ENCODE results near the gene PHPT1. TPM values are rescaled to one million over a fixed set of nuclear protein-coding genes. Genes with fewer than 3 reads are reported as not detected.
"Not testable (repeated sequence)": the region's sequence is repeated elsewhere in the genome, so short reads cannot be mapped to it uniquely, and the experiment has no call there.

Gene PHPT1
- polyA plus RNA-seq: 100 to 1,000 TPM in 1 of 2 donors, 10 to 100 TPM in 1; 83.1 to 101 TPM

GRCh38 chr9:136849038-136849959, at the start of gene PHPT1:
TSS of gene PHPT1 (plus strand) at chr9:136849409. CDS start at chr9:136849431, 22 bp downstream.
- peaks cover 4 to 35% of the 10 kb centered on the region in 2 donors for H3K4me1 ChIP-seq (ENCODE audit: control insufficient read depth in 2 of 2, insufficient read depth in 2 of 2, low read length in 1 of 2)
- H3K36me3 ChIP-seq (ENCODE audit: control insufficient read depth in 2 of 2, insufficient read depth in 2 of 2, low read length in 1 of 2): peaks cover 0 to 4% of the 10 kb centered on the region in 2 donors

DNA sequence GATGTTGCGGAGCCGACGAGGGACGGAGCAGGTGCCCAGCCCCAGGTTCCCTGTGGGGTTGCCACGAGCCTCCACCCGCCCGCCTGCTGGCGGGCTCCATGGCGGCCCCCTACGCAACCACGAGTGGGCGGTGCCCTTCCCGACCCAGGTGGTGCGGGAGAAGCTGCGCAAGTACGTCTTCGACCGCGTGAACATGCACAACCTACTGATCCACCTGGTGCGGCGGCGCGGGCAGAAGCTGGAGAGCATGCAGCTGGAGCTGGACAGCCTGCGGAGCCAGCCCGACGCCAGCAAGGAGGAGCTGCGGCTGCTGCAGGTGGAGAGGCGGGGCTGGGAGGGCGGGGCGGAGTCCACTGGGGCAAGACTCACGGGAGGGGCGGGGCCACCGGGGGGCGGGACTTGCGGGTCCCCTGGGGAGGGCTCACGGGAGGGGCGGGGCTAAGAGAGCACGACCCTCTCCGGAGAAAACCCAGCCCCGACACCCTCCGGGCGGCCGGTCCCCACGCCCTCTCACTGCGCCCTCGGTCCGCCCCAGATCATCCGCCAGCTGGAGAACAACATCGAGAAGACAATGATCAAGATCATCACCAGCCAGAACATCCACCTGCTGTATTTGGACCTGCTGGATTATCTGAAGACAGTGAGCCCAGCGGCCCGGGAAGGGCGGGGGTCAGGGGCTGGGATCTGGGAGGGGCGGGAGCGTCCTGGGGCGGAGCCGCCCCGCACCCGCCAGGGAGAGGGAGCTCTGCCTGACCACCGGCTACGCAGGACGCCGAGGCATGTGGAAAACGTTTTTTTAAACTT, 49.2 kb upstream of the PHPT1 start:
- H3K27me3 ChIP-seq (ENCODE audit: control insufficient read depth in 1 of 2, insufficient read depth in 2 of 2, low read length in 2 of 2): no peaks in the 10 kb centered on the region
- H3K4me1 ChIP-seq (ENCODE audit: control insufficient read depth in 2 of 2, insufficient read depth in 2 of 2, low read length in 1 of 2): peaks cover 13 to 28% of the 10 kb centered on the region in 2 donors
- peak overlapping the region; percentile 16 to 58 for H3K27ac ChIP-seq (ENCODE audit: low read depth in 2 of 2, low read length in 1 of 2)

More at GRCh38 chr9:136849038-136849959, at the start of gene PHPT1:
- Histone ChIP-seq H3K27me3 (ENCODE audit: control insufficient read depth in 1 of 2, insufficient read depth in 2 of 2, low read length in 2 of 2) (no peaks in the 10 kb centered on the region), H3K27ac (ENCODE audit: low read depth in 2 of 2, low read length in 1 of 2) (peak within 1 kb of the TSS; percentile 96 to 97), H3K9me3 (ENCODE audit: control insufficient read depth in 2 of 2, insufficient read depth in 1 of 2, low read depth in 1 of 2, low read length in 1 of 2) (peaks cover 0 to 7% of the 10 kb centered on the region in 2 donors), H3K4me3 (ENCODE audit: low read depth in 1 of 2, low read length in 2 of 2) (peak within 1 kb of the TSS; percentile 60 to 73)
- WGBS, 2 donors: 1% methylated on average over 39 to 77 of the region's 77 CpGs

GRCh38 chr9:136802321-136802720, 46.9 kb upstream of the PHPT1 start:
- no peaks in the 10 kb centered on the region for H3K9me3 ChIP-seq (ENCODE audit: control insufficient read depth in 2 of 2, insufficient read depth in 1 of 2, low read depth in 1 of 2, low read length in 1 of 2)
- H3K36me3 ChIP-seq (ENCODE audit: control insufficient read depth in 2 of 2, insufficient read depth in 2 of 2, low read length in 1 of 2): no peaks in the 10 kb centered on the region
- H3K4me3 ChIP-seq (ENCODE audit: low read depth in 1 of 2, low read length in 2 of 2): no peak overlapping the region
- H3K27me3 ChIP-seq (ENCODE audit: control insufficient read depth in 1 of 2, insufficient read depth in 2 of 2, low read length in 2 of 2): no peaks in the 10 kb centered on the region
- peaks cover 17 to 40% of the 10 kb centered on the region in 2 donors for H3K4me1 ChIP-seq (ENCODE audit: control insufficient read depth in 2 of 2, insufficient read depth in 2 of 2, low read length in 1 of 2)
- 79 to 82% methylated on average over 6 of the region's 6 CpGs for WGBS, 2 donors
- no peak overlapping the region for H3K27ac ChIP-seq (ENCODE audit: low read depth in 2 of 2, low read length in 1 of 2)

More for the DNA sequence above, 49.2 kb upstream of the PHPT1 start:
- 1% methylated on average over 57 to 63 of the region's 63 CpGs for WGBS, 2 donors
- Histone ChIP-seq H3K9me3 (ENCODE audit: control insufficient read depth in 2 of 2, insufficient read depth in 1 of 2, low read depth in 1 of 2, low read length in 1 of 2) (no peaks in the 10 kb centered on the region), H3K4me3 (ENCODE audit: low read depth in 1 of 2, low read length in 2 of 2) (peak overlapping the region; percentile 13 to 18), H3K36me3 (ENCODE audit: control insufficient read depth in 2 of 2, insufficient read depth in 2 of 2, low read length in 1 of 2) (no peaks in the 10 kb centered on the region)

- H3K27me3 ChIP-seq (ENCODE audit: control insufficient read depth in 1 of 2, insufficient read depth in 2 of 2, low read length in 2 of 2); H3K27ac ChIP-seq (ENCODE audit: low read depth in 2 of 2, low read length in 1 of 2); H3K9me3 ChIP-seq (ENCODE audit: control insufficient read depth in 2 of 2, insufficient read depth in 1 of 2, low read depth in 1 of 2, low read length in 1 of 2); H3K4me3 ChIP-seq (ENCODE audit: low read depth in 1 of 2, low read length in 2 of 2); H3K36me3 ChIP-seq (ENCODE audit: control insufficient read depth in 2 of 2, insufficient read depth in 2 of 2, low read length in 1 of 2): not testable (repeated sequence)
- 95 to 96% methylated on average over 6 to 8 of the region's 9 CpGs for WGBS, 2 donors
- peaks cover 17 to 40% of the 10 kb centered on the region in 2 donors for H3K4me1 ChIP-seq (ENCODE audit: control insufficient read depth in 2 of 2, insufficient read depth in 2 of 2, low read length in 1 of 2)
Observed at GRCh38 chr9:136803009-136803550, 46.1 kb upstream of the PHPT1 start.

GRCh38 chr9:136803551-136804508, 45.4 kb upstream of the PHPT1 start:
- H3K4me3 ChIP-seq (ENCODE audit: low read depth in 1 of 2, low read length in 2 of 2): no peak overlapping the region
- H3K36me3 ChIP-seq (ENCODE audit: control insufficient read depth in 2 of 2, insufficient read depth in 2 of 2, low read length in 1 of 2): no peaks in the 10 kb centered on the region
- peaks cover 16 to 38% of the 10 kb centered on the region in 2 donors for H3K4me1 ChIP-seq (ENCODE audit: control insufficient read depth in 2 of 2, insufficient read depth in 2 of 2, low read length in 1 of 2)
- no peaks in the 10 kb centered on the region for H3K9me3 ChIP-seq (ENCODE audit: control insufficient read depth in 2 of 2, insufficient read depth in 1 of 2, low read depth in 1 of 2, low read length in 1 of 2)
- 94 to 95% methylated on average over 22 of the region's 22 CpGs for WGBS, 2 donors
- H3K27me3 ChIP-seq (ENCODE audit: control insufficient read depth in 1 of 2, insufficient read depth in 2 of 2, low read length in 2 of 2): no peaks in the 10 kb centered on the region
- no peak overlapping the region for H3K27ac ChIP-seq (ENCODE audit: low read depth in 2 of 2, low read length in 1 of 2)

DNA sequence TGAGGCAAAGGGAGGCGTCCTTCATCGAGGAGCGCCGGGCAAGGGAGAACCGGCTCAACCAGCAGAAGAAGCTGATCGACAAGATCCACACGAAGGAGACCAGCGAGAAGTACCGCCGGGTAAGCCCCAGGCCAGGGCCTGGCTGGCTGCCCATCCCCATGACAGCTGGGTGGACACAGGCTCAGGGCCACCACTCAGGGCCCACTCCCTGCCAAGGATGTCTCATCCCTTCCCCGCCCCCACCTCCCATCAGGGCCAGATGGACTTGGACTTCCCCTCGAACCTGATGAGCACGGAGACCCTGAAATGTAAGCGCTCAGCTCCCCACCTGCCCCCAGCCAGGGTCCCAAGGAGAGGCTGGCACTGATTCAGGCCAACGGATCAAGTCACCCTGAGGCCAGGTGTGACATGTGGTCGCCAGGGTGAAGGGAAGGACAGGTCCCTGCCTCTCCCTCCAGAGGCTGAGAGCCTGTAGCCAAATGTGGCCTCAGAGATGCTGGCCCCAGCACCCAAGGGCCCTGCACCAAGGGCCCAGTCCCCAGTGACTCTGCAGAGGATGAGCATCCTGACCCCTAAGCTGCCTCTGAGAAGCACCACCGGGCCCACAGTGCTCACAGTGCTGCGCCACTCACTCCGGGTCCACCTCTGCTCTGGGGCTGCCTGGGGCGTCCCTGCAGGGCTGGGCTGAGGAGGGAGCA, 44.6 kb upstream of the PHPT1 start:
- Histone ChIP-seq H3K4me3 (ENCODE audit: low read depth in 1 of 2, low read length in 2 of 2) (no peak overlapping the region), H3K27me3 (ENCODE audit: control insufficient read depth in 1 of 2, insufficient read depth in 2 of 2, low read length in 2 of 2) (no peaks in the 10 kb centered on the region), H3K27ac (ENCODE audit: low read depth in 2 of 2, low read length in 1 of 2) (no peak overlapping the region), H3K4me1 (ENCODE audit: control insufficient read depth in 2 of 2, insufficient read depth in 2 of 2, low read length in 1 of 2) (peaks cover 11 to 35% of the 10 kb centered on the region in 2 donors), H3K36me3 (ENCODE audit: control insufficient read depth in 2 of 2, insufficient read depth in 2 of 2, low read length in 1 of 2) (no peaks in the 10 kb centered on the region), H3K9me3 (ENCODE audit: control insufficient read depth in 2 of 2, insufficient read depth in 1 of 2, low read depth in 1 of 2, low read length in 1 of 2) (no peaks in the 10 kb centered on the region)
- WGBS, 2 donors: 87 to 90% methylated on average over 20 of the region's 20 CpGs

DNA sequence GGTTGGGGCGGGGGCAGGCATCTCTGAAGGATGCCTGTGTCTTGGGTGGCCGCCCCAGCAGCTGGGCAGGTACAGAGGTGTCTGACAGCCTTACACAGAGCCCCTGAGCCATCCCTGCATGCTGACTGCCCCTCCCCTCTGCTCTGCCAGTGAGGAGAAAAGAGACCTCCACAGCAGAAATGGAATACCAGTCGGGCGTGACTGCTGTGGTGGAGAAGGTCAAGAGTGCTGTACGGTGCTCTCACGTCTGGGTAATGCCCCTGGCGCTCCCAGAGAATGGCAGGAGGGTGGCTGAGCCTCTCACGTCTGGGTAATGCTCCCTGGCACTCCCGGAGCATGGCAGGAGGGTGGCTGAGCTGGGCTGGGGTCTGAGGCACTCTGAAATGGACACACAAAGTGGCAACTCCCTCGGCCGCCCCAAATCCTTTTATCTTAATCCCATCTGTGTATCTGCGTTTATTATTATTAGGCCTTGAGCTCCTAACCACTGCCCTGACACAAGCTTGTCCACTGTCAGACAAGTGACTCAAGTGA, 43.9 kb upstream of the PHPT1 start:
- Histone ChIP-seq H3K4me1 (ENCODE audit: control insufficient read depth in 2 of 2, insufficient read depth in 2 of 2, low read length in 1 of 2) (peaks cover 12 to 34% of the 10 kb centered on the region in 2 donors), H3K36me3 (ENCODE audit: control insufficient read depth in 2 of 2, insufficient read depth in 2 of 2, low read length in 1 of 2) (no peaks in the 10 kb centered on the region)
- 90 to 92% methylated on average over 12 of the region's 12 CpGs for WGBS, 2 donors

DNA sequence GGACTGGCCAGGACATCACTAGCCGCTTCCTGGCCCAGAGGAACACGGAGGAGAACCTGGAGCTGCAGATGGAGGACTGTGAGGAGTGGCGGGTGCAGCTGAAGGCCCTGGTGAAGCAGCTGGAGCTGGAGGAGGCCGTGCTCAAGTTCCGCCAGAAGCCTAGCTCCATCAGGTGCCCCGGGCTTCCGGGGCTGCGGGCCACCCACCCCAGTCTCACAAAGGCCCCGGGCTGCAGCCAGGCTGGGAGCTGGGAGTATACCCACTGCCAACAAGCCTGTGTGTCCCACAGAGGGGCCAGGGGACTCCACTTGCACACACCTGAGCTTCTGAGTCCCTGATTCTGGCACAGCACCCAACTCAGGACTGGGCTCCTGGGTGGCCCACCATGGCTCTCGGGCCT, 43.1 kb upstream of the PHPT1 start:
- WGBS, 2 donors: 97 to 98% methylated on average over 10 of the region's 10 CpGs
- H3K4me3 ChIP-seq (ENCODE audit: low read depth in 1 of 2, low read length in 2 of 2): no peak overlapping the region
- H3K4me1 ChIP-seq (ENCODE audit: control insufficient read depth in 2 of 2, insufficient read depth in 2 of 2, low read length in 1 of 2): peaks cover 9 to 30% of the 10 kb centered on the region in 2 donors
- H3K27ac ChIP-seq (ENCODE audit: low read depth in 2 of 2, low read length in 1 of 2): no peak overlapping the region
- H3K27me3 ChIP-seq (ENCODE audit: control insufficient read depth in 1 of 2, insufficient read depth in 2 of 2, low read length in 2 of 2): no peaks in the 10 kb centered on the region
- H3K9me3 ChIP-seq (ENCODE audit: control insufficient read depth in 2 of 2, insufficient read depth in 1 of 2, low read depth in 1 of 2, low read length in 1 of 2): no peaks in the 10 kb centered on the region
- H3K36me3 ChIP-seq (ENCODE audit: control insufficient read depth in 2 of 2, insufficient read depth in 2 of 2, low read length in 1 of 2): no peaks in the 10 kb centered on the region

More for the DNA sequence above, 43.9 kb upstream of the PHPT1 start:
- H3K4me3 ChIP-seq (ENCODE audit: low read depth in 1 of 2, low read length in 2 of 2): no peak overlapping the region
- H3K27ac ChIP-seq (ENCODE audit: low read depth in 2 of 2, low read length in 1 of 2): no peak overlapping the region
- no peaks in the 10 kb centered on the region for H3K9me3 ChIP-seq (ENCODE audit: control insufficient read depth in 2 of 2, insufficient read depth in 1 of 2, low read depth in 1 of 2, low read length in 1 of 2)
- no peaks in the 10 kb centered on the region for H3K27me3 ChIP-seq (ENCODE audit: control insufficient read depth in 1 of 2, insufficient read depth in 2 of 2, low read length in 2 of 2)
